K562 (cell line): ENCODE results near the gene LRRC8E. TPM values are rescaled to one million over a fixed set of nuclear protein-coding genes. Genes with fewer than 3 reads are reported as not detected.
A peak's percentile ranks its signal among the peaks of the same experiment; 100 is the strongest.

Experiments
- ATAC-seq: fragments of 200-7000 bp; cut with Tn5 transposase; 3 replicates; pipeline ENCODE4 v1.9.1; 2020; ENCODE audit warnings: moderate library complexity
- BruUV-seq: library from RNA; stranded (reverse); fragments of 400-500 nt; replicated peaks from 2 replicates; lab custom pipeline; 2021; lab: Mats Ljungman, UMichigan
- CTCF ChIA-PET: fragments of 300-600 bp; formaldehyde crosslinking; extraction: SDS; loops from one replicate; lab custom pipeline; 2021; ENCODE audit warnings: low intra/inter-chr PET ratio; lab: Yijun Ruan, JAX
- POLR2A ChIA-PET: fragments of 300-600, 350-650 bp; sonication (Branson Sonifier 250); formaldehyde crosslinking; extraction: SDS; loops from one replicate; lab custom pipeline; 2021; ENCODE audit warnings: antibody characterized with exemption, inconsistent platforms; lab: Yijun Ruan, JAX
- DNase-seq, 4 experiments: peaks; one replicate each; pipeline versions ENCODE4 v3.0.0 to v3.0.0-alpha.2; 2011 to 2018; ENCODE audit warnings: low spot score in 3 of 4, mixed read lengths in 3 of 4; ENCODE audit errors: extremely low read depth in 1 of 4
- FAIRE-seq: peaks from 2 replicates; lab custom pipeline; 2011; peaks lifted over from hg19 to GRCh38; lab: Jason Lieb, UNC
- H2AFZ ChIP-seq: 2 replicates; pipeline ENCODE4 v1.6.0; 2011; ENCODE audit warnings: low read depth, low read length, control low read depth, inconsistent platforms
- H3K27ac ChIP-seq: fragments of 200-600 bp; 3 replicates; pipeline ENCODE4 v1.8.0; 2011; ENCODE audit warnings: low read depth, mild to moderate bottlenecking, control low read depth, inconsistent platforms, low read length, moderate library complexity, mixed read lengths; ENCODE audit errors: extremely low read depth
- H3K27me3 ChIP-seq, 2 experiments: fragments of 300-600 bp in 1 of 2; 2 replicates in 1 of 2; 3 replicates in 1 of 2; pipeline versions ENCODE4 v1.6.0 to v1.8.0; 2011; ENCODE audit warnings: inconsistent platforms in 2 of 2, low read length in 2 of 2, mild to moderate bottlenecking in 1 of 2, mixed read lengths in 1 of 2, moderate library complexity in 1 of 2; ENCODE audit not compliant: control insufficient read depth in 2 of 2, insufficient read depth in 2 of 2
- H3K36me3 ChIP-seq: fragments of 300-600 bp; 3 replicates; pipeline ENCODE4 v1.8.0; 2011; ENCODE audit warnings: mild to moderate bottlenecking, low read length, inconsistent platforms; ENCODE audit not compliant: control insufficient read depth, insufficient read depth
- H3K4me1 ChIP-seq, 2 experiments: fragments of 200-600 bp in 1 of 2; replicated peaks in 1 of 2; 2 replicates in 1 of 2; 3 replicates in 1 of 2; pipeline versions ENCODE4 v1.5.1 to v1.8.0; 2011; ENCODE audit warnings: inconsistent platforms in 2 of 2, low read length in 2 of 2, mild to moderate bottlenecking in 1 of 2, mixed read lengths in 1 of 2, moderate library complexity in 1 of 2; ENCODE audit not compliant: control insufficient read depth in 2 of 2, insufficient read depth in 2 of 2
- H3K4me2 ChIP-seq: 2 replicates; pipeline ENCODE4 v1.6.1; 2011; ENCODE audit warnings: low read length, control low read depth, inconsistent platforms, mixed read lengths; ENCODE audit not compliant: insufficient read depth
- H3K4me3 ChIP-seq: fragments of 200-600 bp; sonication (generic), shearing (Covaris generic); 2 replicates; pipeline ENCODE4 v1.5.1; 2016; ENCODE audit warnings: control low read depth, inconsistent platforms
- H3K79me2 ChIP-seq: fragments of 200-600 bp; 3 replicates; pipeline ENCODE4 v1.8.0; 2011; ENCODE audit warnings: low read length, inconsistent platforms; ENCODE audit not compliant: control insufficient read depth, insufficient read depth
- H3K9ac ChIP-seq, 2 experiments: 2 replicates each; pipeline versions ENCODE4 v1.6.0 to v1.6.1; 2011; ENCODE audit warnings: low read depth in 2 of 2, low read length in 2 of 2, control low read depth in 1 of 2, inconsistent platforms in 1 of 2, mild to moderate bottlenecking in 1 of 2, mixed read lengths in 1 of 2; ENCODE audit not compliant: insufficient read depth in 1 of 2
- H3K9me1 ChIP-seq: one replicate; pipeline ENCODE4 v1.6.0; 2011; ENCODE audit warnings: inconsistent platforms, mild to moderate bottlenecking, low read length, moderate library complexity; ENCODE audit not compliant: control insufficient read depth, insufficient read depth
- H3K9me3 ChIP-seq: replicated peaks from 2 replicates; pipeline ENCODE4 v1.5.1; 2011; ENCODE audit warnings: low read depth, low read length, inconsistent platforms; ENCODE audit not compliant: control insufficient read depth, insufficient read depth
- H4K20me1 ChIP-seq: replicated peaks from 2 replicates; pipeline ENCODE4 v1.6.1; 2011; ENCODE audit warnings: low read length, inconsistent platforms, mixed read lengths; ENCODE audit not compliant: control insufficient read depth, insufficient read depth
- ADNP ChIP-seq: fragments of 200-800 bp; sonication (Bioruptor generic); IDR thresholded peaks from 2 replicates; pipeline ENCODE4 v1.6.1; 2016; ENCODE audit warnings: missing genetic modification characterization, missing compliant biosample characterization
- BCOR ChIP-seq: fragments of 450-650 bp; IDR thresholded peaks from 2 replicates; pipeline ENCODE4 v1.6.1; 2016
- CHD4 ChIP-seq: fragments of 200-600 bp; sonication (generic); IDR thresholded peaks from 3 replicates; pipeline ENCODE4 v1.6.1; 2012; ENCODE audit warnings: low read depth, mild to moderate bottlenecking, mixed read lengths, low read length, inconsistent platforms; ENCODE audit not compliant: insufficient read depth, insufficient replicate concordance, poor library complexity, severe bottlenecking
- E2F8 ChIP-seq: fragments of 450-650 bp; IDR thresholded peaks from 2 replicates; pipeline ENCODE4 v1.7.1; 2018; ENCODE audit warnings: mild to moderate bottlenecking, low read depth; ENCODE audit not compliant: partially characterized antibody
- IFI16 ChIP-seq: fragments of 250-450 bp; sonication (Bioruptor Pico); IDR thresholded peaks from 2 replicates; pipeline ENCODE4 v2.1.2; 2022; ENCODE audit warnings: mild to moderate bottlenecking, inconsistent platforms
- KDM1A ChIP-seq, 2 experiments: fragments of 450-650 bp; IDR thresholded peaks; 2 replicates each; pipeline ENCODE4 v1.6.1; 2016; ENCODE audit warnings: mild to moderate bottlenecking in 2 of 2
- MAX ChIP-seq: sonication (generic); formaldehyde crosslinking; IDR thresholded peaks from 2 replicates; pipeline ENCODE4 v1.9.0; 2022; ENCODE audit warnings: mild to moderate bottlenecking, missing genetic modification reagents
- NFXL1 ChIP-seq: fragments of 450-650 bp; formaldehyde crosslinking; IDR thresholded peaks from 2 replicates; pipeline ENCODE4 v1.4.0; 2021; ENCODE audit warnings: mild to moderate bottlenecking
- PTBP1 ChIP-seq: fragments of 200-400 bp; formaldehyde crosslinking; IDR thresholded peaks from 2 replicates; pipeline ENCODE4 v1.6.1; 2017; ENCODE audit warnings: low read depth, low read length
- RBM25 ChIP-seq: fragments of 200-400 bp; formaldehyde crosslinking; IDR thresholded peaks from 2 replicates; pipeline ENCODE4 v1.6.1; 2018; ENCODE audit warnings: low read length, low read depth, moderate library complexity; ENCODE audit not compliant: severe bottlenecking
- RCOR1 ChIP-seq, 2 experiments: IDR thresholded peaks; 2 replicates each; pipeline ENCODE4 v1.6.1; 2012; ENCODE audit warnings: low read depth in 2 of 2, low read length in 2 of 2, borderline replicate concordance in 1 of 2, improper control_type of control experiment in 1 of 2
- RFX5 ChIP-seq: IDR thresholded peaks from 2 replicates; pipeline ENCODE4 v1.6.1; 2011; ENCODE audit warnings: low read depth, mild to moderate bottlenecking, improper control_type of control experiment, low read length
- SAFB ChIP-seq: fragments of 200-400 bp; formaldehyde crosslinking; IDR thresholded peaks from 2 replicates; pipeline ENCODE4 v1.6.1; 2017; ENCODE audit warnings: low read depth, low read length, borderline replicate concordance
- ZFP36 ChIP-seq: fragments of 150-350 bp; IDR thresholded peaks from 2 replicates; pipeline ENCODE4 v1.6.1; 2018; ENCODE audit warnings: low read length, low read depth; ENCODE audit not compliant: partially characterized antibody
- ZKSCAN1 ChIP-seq: fragments of 150-350 bp; IDR thresholded peaks from 2 replicates; pipeline ENCODE4 v1.6.1; 2016; ENCODE audit warnings: low read depth, low read length
- ZNF146 ChIP-seq: IDR thresholded peaks from one replicate; pipeline ENCODE4 v1.6.1; 2018; ENCODE audit warnings: missing compliant biosample characterization; ENCODE audit not compliant: unreplicated experiment
- WGBS: fragments of 100-300 bp; shearing (Covaris generic); methylation state at CpG from one replicate; pipeline ENCODE4 v1.1.6; 2016; ENCODE audit warnings: low coverage, mixed read lengths; ENCODE audit not compliant: insufficient coverage; ENCODE audit errors: missing lambda C conversion rate; 5-methylcytosine and 5-hydroxymethylcytosine counted together
- in situ Hi-C: fragments of 300-500 bp; cut with MboI; formaldehyde crosslinking; loops from 4 replicates; pipeline ENCODE4 v1.15.0; 2018; ENCODE audit warnings: inconsistent platforms, mixed read lengths
- intact Hi-C: fragments of 100-400 bp; cut with micrococcal nuclease; formaldehyde crosslinking; loops from 2 replicates; pipeline ENCODE4 v1.14.2; 2022
- polyA plus RNA-seq, 8 experiments: library from polyadenylated mRNA; depleted of rRNA in 4 of 8; stranded (reverse) in 5 of 8; unstranded in 3 of 8; fragments of >200 nt; fragmentation: Nextera tagmentation in 2 of 8; fragmentation: Illumina TruSeq in 1 of 8; extraction: Ambion mirVana in 2 of 8; extraction: Trizol in 1 of 8; gene quantifications; 2 replicates each; pipeline versions ENCODE4 v1.2.1 to v1.2.3, GENCODE V29; 2011 to 2014; ENCODE audit warnings: inconsistent platforms in 1 of 8, missing spikeins in 1 of 8
- total RNA-seq, 7 experiments: library from RNA; depleted of rRNA in 6 of 7; stranded (reverse); fragments of >200 nt in 6 of 7; fragmentation: Illumina TruSeq in 2 of 7; extraction: Trizol in 2 of 7; gene quantifications; 2 replicates each; pipeline versions ENCODE4 v1.2.1 to v1.2.3, GENCODE V29; 2011 to 2021; ENCODE audit warnings: low replicate concordance in 1 of 7

LRRC8E gene
- total and polyA plus RNA-seq, 9 of the 15 experiments (the other 6 are each of a cell fraction or from before 2014, with no cell fraction given): 0.08 to 5.7 (median 3.5) TPM; not detected in 1

GRCh38 chr19:7881910-7882309 lies 6.4 kb upstream of the LRRC8E start:
- H3K4me2 ChIP-seq: no peak overlapping the region
- H3K4me3 ChIP-seq: no peak overlapping the region
- FAIRE-seq (no peak), DNase-seq (no peak), ATAC-seq (no peak)
- H3K9me1 ChIP-seq: no peaks in the 10 kb centered on the region
- POLR2A ChIA-PET: interaction anchor here (0.7 kb wide), 1 partner anchor 10 kb away, joined by 3 read pairs; no protein-coding TSS in a partner anchor
- H3K9me3 ChIP-seq: no peaks in the 10 kb centered on the region
- BruUV-seq: no TSS peak
- H3K27ac ChIP-seq: no peak overlapping the region
- no peak for TF ChIP-seq ZKSCAN1
- TF ChIP-seq RFX5: no peak
- no peak for TF ChIP-seq E2F8
- TF ChIP-seq BCOR: peak; percentile 92
- peak; percentile 99 for TF ChIP-seq ZNF146
- TF ChIP-seq CHD4: peak; percentile 38
- 0 out of 2 replicates have a peak, but pooled peaks have one; percentile 68 for TF ChIP-seq PTBP1
- peak; percentile 45 to 77; a peak in 3 of 4 replicates for TF ChIP-seq KDM1A (IDR thresholded peaks at IDR 0.05)
- no peak for TF ChIP-seq NFXL1
- no peak for TF ChIP-seq MAX
- peak; percentile 80 for TF ChIP-seq RBM25
- no peak for TF ChIP-seq IFI16 (CRISPR knock-in tag)
- TF ChIP-seq ADNP (tag): peak; percentile 62
- no peak for TF ChIP-seq SAFB
- TF ChIP-seq RCOR1 (IDR thresholded peaks at IDR 0.05; ENCODE audit: borderline replicate concordance in 1 of 2, low read depth in 2 of 2, low read length in 2 of 2): peak in 1 of 2 experiments; percentile 31; a peak in 1 of 4 replicates
- no peak for TF ChIP-seq ZFP36
- H3K79me2 ChIP-seq: no peaks in the 10 kb centered on the region
- in situ Hi-C loops: no loop called here
- H3K27me3 ChIP-seq: no peaks in the 10 kb centered on the region
- H3K36me3 ChIP-seq: no peaks in the 10 kb centered on the region
- no peak overlapping the region for H3K9ac ChIP-seq
- H3K4me1 ChIP-seq: peaks cover 7 to 20% of the 10 kb centered on the region in 2 experiments; a peak in 4 of 5 replicates
- CTCF ChIA-PET: no interaction called here
- intact Hi-C loops: no loop called here
- no peak overlapping the region for H2AFZ ChIP-seq
- no peaks in the 10 kb centered on the region for H4K20me1 ChIP-seq
- 4% methylated on average over 3 of the region's 3 CpGs for WGBS
